NT2/D1 (cell line): Measurements from ENCODE around the gene SERPINA10.

ENCODE experiments used
- YY1 ChIP-seq: IDR thresholded peaks from 2 replicates; pipeline ENCODE4 v1.6.1; 2011; ENCODE audit not compliant: insufficient read length, insufficient read depth
- ZNF274 ChIP-seq: IDR thresholded peaks from 2 replicates; pipeline ENCODE4 v1.6.1; 2011; ENCODE audit warnings: mild to moderate bottlenecking, low read depth, low read length

- TF ChIP-seq YY1 (no peak), ZNF274 (no peak)
Observed at GRCh38 chr14:94303111-94303510, 10.0 kb upstream of the SERPINA10 start.
